ENCODE results near the gene NUDT14.

NUDT14 gene

GRCh38 chr14:105144666-105145380 lies 36.3 kb downstream of the NUDT14 start:
- no peak overlapping the region for H3K4me3 ChIP-seq (replicated peaks; ENCODE audit: low read depth, low read length)
- DNase-seq (ENCODE audit: extremely low read depth, low read depth) = no peak
- TF ChIP-seq, protein P1, sequence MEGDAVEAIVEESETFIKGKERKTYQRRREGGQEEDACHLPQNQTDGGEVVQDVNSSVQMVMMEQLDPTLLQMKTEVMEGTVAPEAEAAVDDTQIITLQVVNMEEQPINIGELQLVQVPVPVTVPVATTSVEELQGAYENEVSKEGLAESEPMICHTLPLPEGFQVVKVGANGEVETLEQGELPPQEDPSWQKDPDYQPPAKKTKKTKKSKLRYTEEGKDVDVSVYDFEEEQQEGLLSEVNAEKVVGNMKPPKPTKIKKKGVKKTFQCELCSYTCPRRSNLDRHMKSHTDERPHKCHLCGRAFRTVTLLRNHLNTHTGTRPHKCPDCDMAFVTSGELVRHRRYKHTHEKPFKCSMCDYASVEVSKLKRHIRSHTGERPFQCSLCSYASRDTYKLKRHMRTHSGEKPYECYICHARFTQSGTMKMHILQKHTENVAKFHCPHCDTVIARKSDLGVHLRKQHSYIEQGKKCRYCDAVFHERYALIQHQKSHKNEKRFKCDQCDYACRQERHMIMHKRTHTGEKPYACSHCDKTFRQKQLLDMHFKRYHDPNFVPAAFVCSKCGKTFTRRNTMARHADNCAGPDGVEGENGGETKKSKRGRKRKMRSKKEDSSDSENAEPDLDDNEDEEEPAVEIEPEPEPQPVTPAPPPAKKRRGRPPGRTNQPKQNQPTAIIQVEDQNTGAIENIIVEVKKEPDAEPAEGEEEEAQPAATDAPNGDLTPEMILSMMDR (IDR thresholded peaks at IDR 0.05; ENCODE audit: low read depth, low read length, missing control alignments) = no peak

GRCh38 chr14:105144026-105144665 lies 37.0 kb downstream of the NUDT14 start:
- TF ChIP-seq, protein P1 (IDR thresholded peaks at IDR 0.05; ENCODE audit: low read depth, low read length, missing control alignments) = no peak
- H3K4me3 ChIP-seq (replicated peaks; ENCODE audit: low read depth, low read length) = no peak overlapping the region
- DNase-seq (ENCODE audit: extremely low read depth, low read depth) = no peak

GRCh38 chr14:105143451-105144025 lies 37.6 kb downstream of the NUDT14 start:
- no peak for DNase-seq (ENCODE audit: extremely low read depth, low read depth)
- TF ChIP-seq, protein P1 (IDR thresholded peaks at IDR 0.05; ENCODE audit: low read depth, low read length, missing control alignments) = no peak
- H3K4me3 ChIP-seq (replicated peaks; ENCODE audit: low read depth, low read length) = no peak overlapping the region

DNA sequence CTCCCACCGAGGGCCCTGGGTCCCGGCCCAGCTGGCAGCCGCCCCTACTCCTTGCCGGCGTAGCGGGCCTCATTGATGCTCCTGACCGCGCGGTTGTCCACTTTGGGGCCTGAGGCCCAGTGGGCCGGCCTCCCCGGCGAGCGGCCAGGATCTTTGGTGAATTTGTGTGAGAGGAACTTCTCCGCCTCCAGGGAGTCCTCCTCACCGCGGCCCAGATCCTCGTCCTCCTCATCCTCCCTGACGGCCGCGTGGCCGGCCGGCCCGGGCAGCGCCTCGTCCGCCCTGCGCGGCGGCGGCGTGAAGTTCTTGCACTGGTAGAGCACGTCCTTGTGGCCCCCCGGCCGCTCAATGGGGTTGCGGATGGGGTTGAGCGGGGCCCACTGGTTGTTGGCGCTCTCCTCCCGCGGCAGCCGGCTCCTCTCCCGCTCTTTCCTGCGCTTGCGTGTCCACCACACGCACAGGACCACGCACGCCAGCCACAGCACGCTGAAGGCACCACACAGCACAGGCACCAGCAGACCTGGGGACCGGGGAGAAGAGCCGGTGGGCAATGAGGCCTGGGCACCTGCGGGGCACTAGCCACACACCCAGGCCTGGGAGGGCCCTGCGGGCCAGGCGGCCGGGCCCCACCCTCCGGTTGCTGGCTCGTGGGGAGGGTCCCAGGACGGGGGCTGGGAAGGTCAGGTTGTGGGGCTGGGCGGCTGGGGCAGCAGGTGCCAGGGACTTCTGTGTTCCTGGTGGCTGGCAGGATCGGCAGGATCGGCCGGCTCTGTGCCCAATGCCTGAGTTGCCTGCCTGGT lies 38.3 kb downstream of the NUDT14 start:
- H3K4me3 ChIP-seq (replicated peaks; ENCODE audit: low read depth, low read length) = no peak overlapping the region
- DNase-seq (ENCODE audit: extremely low read depth, low read depth) = no peak
- TF ChIP-seq, protein P1 (IDR thresholded peaks at IDR 0.05; ENCODE audit: low read depth, low read length, missing control alignments) = no peak

DNA sequence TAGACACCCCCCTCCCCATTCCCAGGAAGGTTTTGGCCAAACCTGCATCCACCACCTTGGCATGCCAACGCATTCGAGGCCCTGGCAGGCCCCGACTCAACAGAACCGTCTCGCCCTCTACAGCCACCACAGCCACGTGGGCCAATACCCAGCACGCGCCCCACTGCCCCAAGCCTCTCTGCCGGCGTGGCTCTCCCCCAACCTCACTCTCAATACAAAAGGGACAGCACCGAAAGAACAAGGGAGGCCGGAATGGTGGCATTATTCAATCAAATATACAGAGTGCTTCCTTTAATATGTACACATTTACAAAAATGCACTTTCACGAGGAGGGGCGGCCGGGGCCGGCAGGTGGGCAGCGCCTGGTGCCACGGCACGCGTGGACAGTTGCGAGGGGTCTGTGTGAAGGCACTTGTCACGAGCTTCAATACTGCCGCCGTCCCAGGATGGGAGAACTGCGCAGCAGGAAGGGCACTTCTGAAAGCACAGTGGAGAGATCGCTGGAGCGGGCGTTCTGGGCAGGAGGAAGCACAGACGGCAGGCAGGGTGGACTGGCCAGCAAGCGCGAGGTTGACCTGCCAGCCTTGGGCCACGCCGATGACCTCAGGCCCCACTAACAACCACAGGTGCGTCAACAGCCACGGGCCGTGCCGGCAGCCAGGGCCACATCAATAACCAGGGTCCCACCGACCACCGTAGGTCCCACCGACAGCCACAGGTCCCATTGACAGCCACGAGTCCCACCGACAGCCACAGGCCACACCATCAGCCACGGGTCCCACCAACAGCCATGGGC lies 39.4 kb downstream of the NUDT14 start:
- DNase-seq (ENCODE audit: extremely low read depth, low read depth) = no peak
- no peak overlapping the region for H3K4me3 ChIP-seq (replicated peaks; ENCODE audit: low read depth, low read length)
- TF ChIP-seq, protein P1 (IDR thresholded peaks at IDR 0.05; ENCODE audit: low read depth, low read length, missing control alignments) = no peak

DNA sequence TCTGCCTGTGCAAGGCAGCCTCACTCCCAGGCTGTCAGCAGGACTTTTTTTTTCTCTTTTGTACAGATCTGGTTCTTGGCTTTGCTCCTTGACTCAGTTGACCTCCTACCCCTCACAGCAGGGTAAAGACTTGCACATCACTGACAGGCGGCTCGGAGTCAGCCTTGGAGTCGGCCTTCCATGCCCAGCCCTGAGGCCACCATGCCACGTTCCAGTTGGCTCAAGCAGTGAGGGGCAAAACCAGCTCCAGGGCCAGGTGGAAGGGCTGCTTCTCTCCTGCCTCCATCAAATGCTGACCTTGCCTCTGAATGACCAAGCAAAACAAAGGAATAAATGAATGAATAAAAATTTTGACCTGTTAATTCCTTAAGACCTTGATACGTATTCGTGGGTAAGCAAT lies 40.1 kb downstream of the NUDT14 start:
- no peak for DNase-seq (ENCODE audit: extremely low read depth, low read depth)
- no peak overlapping the region for H3K4me3 ChIP-seq (replicated peaks; ENCODE audit: low read depth, low read length)
- TF ChIP-seq, protein P1 (IDR thresholded peaks at IDR 0.05; ENCODE audit: low read depth, low read length, missing control alignments) = no peak

Data from HFF-Myc (cell line).